Aorta (tissue), 4 donors: ENCODE measurements around the gene ABITRAM. TPM values are rescaled to one million over a fixed set of nuclear protein-coding genes. Genes with fewer than 3 reads are reported as not detected.

Source experiments
- polyA plus RNA-seq, 2 donors: library from polyadenylated mRNA; stranded (reverse); fragments of 200-250 nt; gene quantifications; one replicate each; pipeline ENCODE4 v1.2.3, GENCODE V29; 2013
- total RNA-seq, 2 donors: library from RNA; stranded (reverse); fragmentation: NEBNext Ultra II Directional; extraction: Animal tissue kit (Norgen Biotek cat#: 25700); gene quantifications; one replicate each; pipeline ENCODE4 v1.2.1, GENCODE V29; 2021
- donor health status: healthy with polysubstance abuse.
- donor health status: Bipolar disorder and iron deficiency.
- donor health status: DM: no; HTN: no; CAD: no.
- donor health status: DM: yes; HTN: yes; CAD: no.

ABITRAM gene
- total and polyA plus RNA-seq, 4 donors = 8.3 to 20.4 (median 10.0) TPM

Other genes starting within 250 kb of the ABITRAM start
- gene ACTL7B, start 78.4 kb upstream of the ABITRAM start, total RNA-seq = not detected
- gene ACTL7B, start 78.4 kb upstream of the ABITRAM start, polyA plus RNA-seq = not detected
- not detected for gene ACTL7A, start 72.1 kb upstream of the ABITRAM start, total RNA-seq
- not detected for gene ACTL7A, start 72.1 kb upstream of the ABITRAM start, polyA plus RNA-seq
- gene ELP1, start 276 bp upstream of the ABITRAM start, total RNA-seq = 10 to 100 TPM; 13.9 to 19.5 TPM
- gene ELP1, start 276 bp upstream of the ABITRAM start, polyA plus RNA-seq = 10 to 100 TPM in 1 of 2 donors, 1 to 10 TPM in 1; 4.3 to 20.0 TPM
- 10 to 100 TPM; 41.5 to 44.2 TPM for gene CTNNAL1, start 79.1 kb downstream of the ABITRAM start, total RNA-seq
- gene CTNNAL1, start 79.1 kb downstream of the ABITRAM start, polyA plus RNA-seq = 10 to 100 TPM; 59.1 to 72.4 TPM
- gene TMEM245, start 185.5 kb downstream of the ABITRAM start, total RNA-seq = 10 to 100 TPM; 49.4 to 60.1 TPM
- 10 to 100 TPM; 10.1 to 23.4 TPM for gene TMEM245, start 185.5 kb downstream of the ABITRAM start, polyA plus RNA-seq
- gene FRRS1L, start 232.8 kb downstream of the ABITRAM start, total RNA-seq = 1 to 10 TPM in 1 of 2 donors, under 1 TPM in 1; 0.29 to 1.9 TPM
- under 1 TPM in 1 of 2 donors, not detected in 1; under 0.01 TPM for gene FRRS1L, start 232.8 kb downstream of the ABITRAM start, polyA plus RNA-seq